NCI-H2107 (cell line): ENCODE data around the gene TMEM141.

Source experiments
- DNase-seq: peaks from one replicate; lab custom pipeline; 2025; lab: John Stamatoyannopoulos, UW

TMEM141 gene

DNA sequence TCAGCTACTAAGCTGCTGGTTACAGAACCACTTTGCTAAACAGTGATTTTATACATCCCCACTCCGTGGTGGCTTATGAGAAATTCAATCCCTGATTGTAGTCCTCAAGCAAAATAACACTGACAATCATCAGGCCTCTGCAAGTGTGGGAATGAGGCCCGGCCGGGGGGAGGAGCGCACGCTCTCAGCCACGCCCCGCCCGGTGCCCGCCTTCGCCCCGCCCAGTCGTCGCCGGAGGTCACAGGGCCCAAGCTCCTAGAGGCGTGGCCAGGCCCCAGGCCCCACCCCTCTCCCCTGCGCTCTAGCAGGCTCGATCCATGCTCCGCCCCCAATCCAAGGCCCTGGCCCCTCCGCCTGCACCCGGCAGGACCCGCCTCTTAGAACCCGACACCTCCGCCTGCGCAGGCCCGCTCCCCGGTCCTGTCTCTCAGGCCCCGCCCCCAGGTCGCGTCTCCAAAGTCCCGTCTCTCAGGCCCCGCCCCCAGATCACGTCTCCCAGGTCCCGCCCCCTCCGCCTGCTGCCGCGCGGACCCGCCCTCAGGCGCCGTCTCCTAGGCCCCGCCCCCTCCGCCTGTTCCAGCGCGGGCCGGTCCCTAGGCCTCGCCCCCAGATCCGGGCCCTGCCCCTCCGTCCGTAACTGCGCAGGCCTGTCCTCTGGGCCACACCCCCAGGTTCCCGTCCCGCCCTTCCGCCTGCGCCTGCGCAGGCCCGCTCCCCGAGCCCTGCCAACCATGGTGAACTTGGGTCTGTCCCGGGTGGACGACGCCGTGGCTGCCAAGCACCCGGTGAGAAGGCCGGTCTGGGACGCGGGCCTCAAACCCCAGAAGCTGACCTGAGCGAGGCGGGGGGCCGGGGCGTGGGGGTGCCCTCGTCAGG, at the start of gene TMEM141:
TMEM141 (plus strand) TSS at position 705 of the 876 bp plus-strand sequence; CDS start at position 732, 27 bp downstream.
- DNase-seq = peak; percentile 99

GRCh38 chr9:136741883-136742571, 49.1 kb upstream of the TMEM141 start:
- DNase-seq = no peak

- DNase-seq = no peak
These were observed 48.4 kb upstream of the TMEM141 start, which contains the start of gene LCN10 for GRCh38 chr9:136742591-136743391. LCN10 (minus strand) TSS chr9:136742940; CDS start chr9:136742903, 37 bp downstream.

- no peak for DNase-seq
These were observed 47.4 kb upstream of the TMEM141 start for GRCh38 chr9:136743639-136744211.

GRCh38 chr9:136744773-136745172, 46.4 kb upstream of the TMEM141 start:
- DNase-seq = no peak

- DNase-seq = no peak
These were observed 45.6 kb upstream of the TMEM141 start for GRCh38 chr9:136745389-136746154.

DNA sequence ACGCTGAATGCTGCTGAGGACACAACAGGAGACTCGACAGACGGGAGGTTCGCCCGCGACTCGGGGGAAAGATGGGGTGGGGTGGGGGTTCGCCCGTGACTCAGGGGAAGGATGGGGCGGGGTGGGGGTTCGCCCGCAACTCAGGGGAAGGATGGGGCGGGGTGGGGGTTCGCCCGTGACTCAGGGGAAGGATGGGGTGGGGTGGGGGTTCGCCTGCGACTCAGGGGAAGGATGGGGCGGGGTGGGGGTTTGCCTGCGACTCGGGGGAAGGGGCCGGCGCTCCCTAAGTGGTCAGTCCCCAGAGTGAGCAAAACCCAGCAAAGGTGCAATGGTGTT, 45.0 kb upstream of the TMEM141 start:
- no peak for DNase-seq

- DNase-seq = no peak
These were observed 44.5 kb upstream of the TMEM141 start for GRCh38 chr9:136746621-136747020.

DNA sequence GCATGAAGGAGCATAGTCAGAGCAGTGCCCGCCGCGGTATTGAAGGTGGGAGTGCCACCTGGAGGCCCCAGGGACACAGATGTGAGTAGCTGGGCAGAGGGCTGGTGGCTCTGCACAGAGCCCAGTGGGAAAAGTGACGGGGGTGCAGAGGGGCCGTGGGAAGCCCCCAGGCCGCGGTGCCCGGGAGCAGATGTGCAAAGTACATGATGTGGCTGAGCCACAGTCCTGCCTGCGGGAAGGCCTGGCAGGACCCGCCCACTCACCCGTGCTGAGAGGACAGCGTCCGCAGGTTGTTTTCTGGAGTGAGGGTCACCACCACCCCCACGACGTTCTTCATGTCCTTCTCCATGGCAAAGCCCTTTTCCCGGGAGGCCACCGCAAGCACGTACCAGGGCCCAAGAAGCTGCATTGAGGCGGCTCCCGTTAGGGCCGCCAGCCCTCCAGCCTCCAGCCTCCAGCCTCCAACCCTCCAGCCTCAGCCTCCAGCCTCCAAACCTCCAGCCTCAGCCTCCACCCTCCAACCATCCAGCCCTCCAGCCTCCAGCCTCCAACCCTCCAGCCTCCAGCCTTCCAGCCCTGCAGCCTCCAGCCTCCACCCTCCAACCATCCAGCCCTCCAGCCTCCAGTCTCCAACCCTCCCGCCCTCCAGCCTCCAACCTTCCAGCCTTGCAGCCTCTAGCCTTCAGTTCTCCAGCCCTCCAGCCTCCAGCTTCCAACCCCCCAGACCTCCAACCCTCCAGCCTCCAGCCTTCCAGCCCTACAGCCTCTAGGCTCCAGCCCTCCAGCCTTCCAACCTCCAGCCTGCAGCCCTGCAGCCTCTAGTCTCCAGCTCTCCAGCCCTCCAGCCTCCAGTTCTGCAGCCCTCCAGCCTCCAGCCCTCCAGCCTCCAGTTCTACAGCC, 43.7 kb upstream of the TMEM141 start:
- no peak for DNase-seq

GRCh38 chr9:136748201-136748600, 42.9 kb upstream of the TMEM141 start, which contains the start of gene LCN6:
LCN6 (minus strand) TSS chr9:136748525; CDS start chr9:136748483, 42 bp downstream.
- DNase-seq = no peak

DNA sequence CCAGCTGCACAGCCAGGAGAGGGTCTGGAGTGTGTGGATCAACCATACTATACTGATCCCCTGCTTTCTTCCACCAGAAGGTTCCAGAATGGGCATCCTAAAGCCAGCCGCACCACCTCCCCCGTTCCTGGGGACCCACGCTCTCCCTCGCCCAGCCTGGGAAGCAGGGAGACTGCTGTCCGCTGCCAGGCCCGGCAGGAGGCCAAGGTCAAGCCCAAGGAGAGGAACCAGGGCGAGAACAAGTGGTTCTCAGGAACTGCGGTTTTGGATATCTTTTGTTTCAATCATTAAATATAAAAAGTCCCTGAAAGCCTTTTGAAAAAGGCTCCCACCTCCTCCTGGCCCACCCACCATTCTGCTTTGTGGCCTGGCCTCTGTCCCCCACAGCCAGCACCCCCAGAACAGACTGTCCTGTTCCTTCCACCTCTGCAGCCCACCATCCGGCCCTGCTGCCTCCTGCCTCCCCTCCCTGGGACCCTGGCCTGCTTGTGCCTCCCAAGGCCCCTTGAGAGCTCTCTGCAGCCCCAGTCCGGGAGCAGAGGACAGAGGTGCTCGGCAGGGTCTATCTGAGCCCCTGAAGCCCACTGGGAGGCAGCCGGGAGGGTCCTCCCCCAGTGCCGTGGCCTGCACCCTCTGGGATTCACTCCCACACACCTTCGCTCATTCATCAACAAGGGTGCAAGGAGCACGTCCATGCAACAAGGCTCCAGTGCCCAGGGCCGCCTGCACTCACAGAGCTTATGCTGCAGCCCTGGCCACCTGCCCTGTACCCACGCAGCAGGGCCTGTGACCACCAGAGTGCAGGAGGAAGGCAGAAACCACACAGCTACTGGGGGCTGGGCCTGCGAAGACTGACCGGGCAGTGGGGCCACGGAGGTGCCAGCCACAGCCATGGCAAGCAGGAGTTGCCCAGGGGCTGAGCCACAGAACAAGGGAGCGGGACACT, 42.2 kb upstream of the TMEM141 start:
- no peak for DNase-seq

GRCh38 chr9:136750526-136750925, 40.6 kb upstream of the TMEM141 start:
- DNase-seq = no peak

- DNase-seq = no peak
These were observed 39.9 kb upstream of the TMEM141 start for GRCh38 chr9:136751244-136751643.

GRCh38 chr9:136751814-136752213, 39.3 kb upstream of the TMEM141 start:
- DNase-seq = no peak

DNA sequence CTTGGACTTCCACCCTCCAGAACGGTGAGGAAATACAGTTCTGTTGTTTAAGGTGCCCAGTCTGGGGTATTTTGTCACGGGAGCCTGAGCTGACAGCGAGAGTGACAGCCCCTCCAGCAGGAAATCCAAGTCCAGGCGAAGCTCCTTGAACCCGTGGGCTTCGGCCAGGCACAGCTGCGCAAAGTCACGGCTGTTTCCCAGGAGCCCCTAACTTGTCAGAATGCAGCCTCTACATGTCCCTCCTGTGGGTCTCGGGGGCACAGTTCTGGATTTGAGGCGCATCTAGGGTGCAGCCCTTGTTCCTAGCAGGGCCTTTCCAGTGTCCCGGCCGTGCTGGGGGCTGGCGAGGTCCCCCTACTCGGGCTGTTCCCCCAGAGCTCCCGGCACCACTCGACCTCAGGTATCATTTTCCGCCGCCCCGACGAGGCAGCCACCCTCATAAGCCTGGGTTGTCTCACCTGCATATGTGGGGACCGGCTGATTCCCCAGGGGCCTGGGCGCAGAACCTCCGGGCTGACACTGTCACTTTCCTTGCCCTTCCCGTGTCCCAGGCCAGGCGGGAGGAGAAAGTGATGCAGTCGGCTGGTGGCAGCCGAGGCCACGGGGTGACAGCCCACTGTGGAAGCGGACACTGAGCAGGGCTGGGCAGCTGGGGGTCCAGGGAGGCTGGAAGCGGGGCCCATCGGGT, 37.6 kb upstream of the TMEM141 start:
- DNase-seq = no peak

DNA sequence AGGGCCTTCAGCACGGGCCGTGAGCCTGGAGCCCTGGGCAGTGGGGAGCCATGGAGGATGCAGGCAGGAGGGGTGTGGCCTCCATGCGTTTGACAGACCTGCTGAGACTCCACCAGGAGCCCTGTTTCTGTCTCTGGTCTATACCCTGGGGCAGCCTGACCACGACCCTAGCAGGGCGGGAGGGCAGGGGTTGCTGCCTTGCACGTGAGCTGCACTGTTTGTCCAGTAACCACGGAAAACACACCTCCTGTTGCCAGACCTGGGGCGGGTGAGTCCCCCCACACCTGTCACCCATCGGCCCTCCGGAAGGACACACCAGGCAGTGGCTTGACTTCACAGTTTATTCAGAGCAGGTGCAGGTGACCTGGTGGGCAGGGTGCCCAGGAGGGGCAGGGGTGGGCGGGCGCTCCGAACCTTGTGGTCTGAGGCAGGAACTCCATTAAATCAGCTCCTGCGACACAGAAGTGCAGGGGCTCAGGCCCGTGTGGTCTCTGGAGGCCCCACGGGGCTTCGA, 37.0 kb upstream of the TMEM141 start:
- DNase-seq = no peak

DNA sequence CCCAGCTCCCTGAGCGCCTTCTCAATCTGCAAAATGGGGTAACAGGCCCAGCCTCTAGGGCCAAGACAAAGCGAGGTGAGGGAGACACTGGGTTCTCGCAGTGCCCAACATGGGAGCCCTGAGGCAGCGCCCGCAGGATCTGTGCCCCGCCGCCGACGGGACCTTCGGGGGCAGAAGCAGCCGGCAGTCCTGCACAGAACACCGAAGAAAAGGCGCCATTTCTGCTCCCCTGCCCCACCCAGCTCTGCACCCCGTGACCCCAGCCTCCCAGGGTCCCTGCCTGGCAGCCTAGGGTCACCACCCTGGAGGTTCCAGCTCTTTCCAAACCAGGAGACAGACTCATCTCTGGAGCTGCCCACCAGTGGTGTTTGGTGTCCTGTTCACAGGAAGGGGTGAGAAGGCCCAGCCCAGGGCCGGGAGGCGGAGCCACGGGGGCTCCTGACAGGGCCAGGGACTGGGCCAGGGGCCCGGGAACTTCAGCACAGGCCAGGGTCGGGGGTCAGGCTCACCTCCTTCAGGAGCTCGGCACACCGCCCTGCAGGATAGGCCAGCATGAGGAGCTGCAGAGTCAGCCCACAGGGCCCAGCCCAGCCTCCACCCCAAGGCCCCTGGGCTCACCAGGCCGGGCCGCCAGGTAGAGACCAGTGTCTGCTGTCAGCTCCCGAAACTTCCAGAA, 36.4 kb upstream of the TMEM141 start:
- DNase-seq = no peak
